ENCODE results near the gene SALL4. TPM values are rescaled to one million over a fixed set of nuclear protein-coding genes. Genes with fewer than 3 reads are reported as not detected.

Gene SALL4
- total RNA-seq, 2 donors from 2014 or later, result 0.13 to 0.35 TPM

DNA sequence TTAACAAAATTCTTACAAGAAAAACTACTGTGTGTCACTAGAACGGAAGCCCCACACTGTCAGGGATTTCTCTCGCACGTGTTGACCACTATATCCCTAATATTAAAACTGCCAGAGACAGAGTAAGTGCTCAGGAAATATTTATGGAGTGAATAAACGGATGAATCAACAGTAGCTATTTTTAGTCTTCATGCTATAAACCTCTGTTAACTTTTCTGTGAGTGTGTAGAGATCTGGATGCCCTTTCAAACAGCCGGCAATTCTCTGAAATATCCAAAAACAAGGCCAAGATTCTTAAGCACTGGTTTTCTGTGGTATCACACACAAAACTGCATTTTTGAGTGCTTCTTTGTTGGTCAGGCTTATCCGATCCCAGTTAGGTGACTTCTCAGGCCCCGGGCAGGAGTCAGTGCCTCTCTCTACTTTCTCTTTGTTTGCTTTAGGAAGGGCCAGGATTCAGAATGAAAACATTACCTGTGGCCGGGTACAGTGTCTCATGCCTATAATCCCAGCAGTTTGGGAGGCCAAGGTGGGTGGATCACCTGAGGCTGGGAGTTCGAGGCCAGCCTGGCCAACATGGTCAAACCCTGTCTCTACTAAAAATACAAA, 49.9 kb downstream of the SALL4 start:
- H3K4me1 ChIP-seq, result peaks cover 10% of the 10 kb centered on the region
- no peaks in the 10 kb centered on the region for H3K36me3 ChIP-seq
- no peak for DNase-seq
- no peaks in the 10 kb centered on the region for H3K9me3 ChIP-seq
- intact Hi-C loops (cut with DNase I), result no loop called here
- TF ChIP-seq, protein P1, sequence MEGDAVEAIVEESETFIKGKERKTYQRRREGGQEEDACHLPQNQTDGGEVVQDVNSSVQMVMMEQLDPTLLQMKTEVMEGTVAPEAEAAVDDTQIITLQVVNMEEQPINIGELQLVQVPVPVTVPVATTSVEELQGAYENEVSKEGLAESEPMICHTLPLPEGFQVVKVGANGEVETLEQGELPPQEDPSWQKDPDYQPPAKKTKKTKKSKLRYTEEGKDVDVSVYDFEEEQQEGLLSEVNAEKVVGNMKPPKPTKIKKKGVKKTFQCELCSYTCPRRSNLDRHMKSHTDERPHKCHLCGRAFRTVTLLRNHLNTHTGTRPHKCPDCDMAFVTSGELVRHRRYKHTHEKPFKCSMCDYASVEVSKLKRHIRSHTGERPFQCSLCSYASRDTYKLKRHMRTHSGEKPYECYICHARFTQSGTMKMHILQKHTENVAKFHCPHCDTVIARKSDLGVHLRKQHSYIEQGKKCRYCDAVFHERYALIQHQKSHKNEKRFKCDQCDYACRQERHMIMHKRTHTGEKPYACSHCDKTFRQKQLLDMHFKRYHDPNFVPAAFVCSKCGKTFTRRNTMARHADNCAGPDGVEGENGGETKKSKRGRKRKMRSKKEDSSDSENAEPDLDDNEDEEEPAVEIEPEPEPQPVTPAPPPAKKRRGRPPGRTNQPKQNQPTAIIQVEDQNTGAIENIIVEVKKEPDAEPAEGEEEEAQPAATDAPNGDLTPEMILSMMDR (IDR thresholded peaks at IDR 0.05), result no peak
- H3K27ac ChIP-seq, result peak overlapping the region; percentile 75
- H3K9ac ChIP-seq (ENCODE audit: low read depth in 2 of 2, low read length in 2 of 2), result peak overlapping the region in 1 of 2 donors; percentile 70
- H3K4me3 ChIP-seq, result no peak overlapping the region
- H3K27me3 ChIP-seq, result no peaks in the 10 kb centered on the region

DNA sequence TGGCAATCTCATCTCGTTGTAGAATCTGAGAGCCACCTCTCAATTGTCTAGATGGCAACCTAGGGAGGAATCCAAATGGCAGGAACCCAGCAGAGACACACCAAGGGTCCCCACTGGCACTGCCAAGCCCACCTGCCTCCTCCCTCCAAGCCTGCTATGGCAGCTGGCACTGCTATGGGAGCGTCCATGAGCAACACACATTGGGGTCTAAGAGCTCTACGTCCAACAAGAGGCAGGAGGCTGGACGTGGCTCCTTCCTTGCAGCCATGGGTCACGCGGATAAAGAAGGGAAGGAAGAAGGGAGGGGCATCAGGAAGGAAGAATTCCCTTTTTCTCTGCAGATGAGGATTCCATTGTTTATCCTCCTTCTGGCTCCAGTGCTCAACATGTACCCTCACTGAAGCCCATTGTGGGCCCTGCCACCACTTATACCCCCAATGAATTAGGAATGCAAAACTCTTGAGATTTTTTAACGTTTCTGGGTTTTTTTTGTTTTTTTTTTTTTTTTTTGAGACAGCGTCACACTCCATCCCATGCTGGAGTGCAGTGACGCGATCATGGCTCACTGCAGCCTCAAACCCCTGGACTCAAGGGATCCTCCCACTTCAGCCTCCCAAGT, 51.4 kb downstream of the SALL4 start:
- no peak for DNase-seq
- Histone ChIP-seq H3K4me1 (peaks cover 10% of the 10 kb centered on the region), H3K9ac (ENCODE audit: low read depth in 2 of 2, low read length in 2 of 2) (peak overlapping the region in 1 of 2 donors; percentile 84), H3K27me3 (no peaks in the 10 kb centered on the region), H3K27ac (peak overlapping the region; percentile 80), H3K4me3 (no peak overlapping the region), H3K36me3 (no peaks in the 10 kb centered on the region), H3K9me3 (no peaks in the 10 kb centered on the region)
- intact Hi-C loops (cut with DNase I), result no loop called here
- TF ChIP-seq, protein P1 (IDR thresholded peaks at IDR 0.05), result no peak

DNA sequence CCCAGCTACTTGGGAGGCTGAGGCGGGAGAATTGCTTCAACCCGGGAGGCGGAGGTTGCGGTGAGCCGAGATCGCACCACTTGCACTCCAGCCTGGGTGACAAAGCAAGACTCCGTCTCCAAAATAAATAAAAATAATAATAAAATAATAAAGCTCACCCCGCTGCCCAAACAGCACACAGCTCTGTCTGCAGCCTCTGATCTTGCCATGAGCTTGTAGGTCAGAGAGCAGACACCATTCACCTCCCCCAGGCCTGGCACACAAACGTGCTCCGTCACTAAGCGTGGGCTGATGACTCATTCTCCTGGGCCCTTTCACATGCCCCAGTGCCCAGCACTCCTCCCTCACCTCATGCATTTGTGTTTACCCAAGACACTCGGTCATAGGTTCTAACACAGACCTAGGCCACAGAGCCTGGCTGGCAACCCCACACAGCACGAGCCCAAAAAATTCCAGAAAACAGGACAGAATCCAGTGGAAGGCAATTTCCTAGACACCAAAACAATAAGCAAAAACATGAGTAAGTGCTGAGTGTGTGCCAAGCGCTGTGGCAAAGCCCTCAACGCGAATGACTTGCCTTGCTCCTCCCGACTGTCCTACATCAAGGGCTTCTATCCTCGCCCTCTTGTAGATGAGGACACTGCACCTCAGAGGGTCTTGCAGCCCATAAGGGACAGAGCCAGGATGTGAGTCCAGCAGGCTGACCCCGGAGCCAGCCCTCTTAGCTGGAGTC, 52.1 kb downstream of the SALL4 start:
- no peaks in the 10 kb centered on the region for H3K27me3 ChIP-seq

DNA sequence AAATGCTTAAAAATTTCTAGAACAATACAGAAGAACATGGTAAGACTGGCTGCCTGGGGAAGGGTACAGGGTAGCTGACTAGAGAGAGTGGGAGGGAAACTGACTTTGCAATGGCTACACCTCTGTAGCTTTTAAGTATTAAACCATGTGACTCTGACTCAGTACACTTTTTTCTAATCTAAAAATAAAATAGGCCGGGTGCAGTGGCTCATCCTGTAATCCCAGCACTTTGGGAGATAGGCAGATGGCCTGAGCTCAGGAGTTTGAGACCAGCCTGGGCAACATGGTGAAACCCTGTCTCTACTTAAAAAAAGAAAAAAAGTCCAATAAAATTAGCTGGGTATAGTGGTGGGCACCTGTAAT, 52.7 kb downstream of the SALL4 start:
- Histone ChIP-seq H3K36me3 (no peaks in the 10 kb centered on the region), H3K9me3 (no peaks in the 10 kb centered on the region), H3K27ac (peak overlapping the region; percentile 80), H3K9ac (ENCODE audit: low read depth in 2 of 2, low read length in 2 of 2) (peak overlapping the region in 1 of 2 donors; percentile 40), H3K4me3 (no peak overlapping the region), H3K27me3 (no peaks in the 10 kb centered on the region), H3K4me1 (peaks cover 10% of the 10 kb centered on the region)
- intact Hi-C loops (cut with DNase I), result no loop called here
- DNase-seq, result no peak
- TF ChIP-seq, protein P1 (IDR thresholded peaks at IDR 0.05), result no peak

More for the DNA sequence above, 52.1 kb downstream of the SALL4 start:
- Histone ChIP-seq H3K27ac (peak overlapping the region; percentile 80), H3K9ac (ENCODE audit: low read depth in 2 of 2, low read length in 2 of 2) (peak overlapping the region; percentile 31 to 84), H3K4me1 (peaks cover 10% of the 10 kb centered on the region), H3K9me3 (no peaks in the 10 kb centered on the region), H3K36me3 (no peaks in the 10 kb centered on the region), H3K4me3 (no peak overlapping the region)
- DNase-seq, result peak; percentile 91
- TF ChIP-seq, protein P1 (IDR thresholded peaks at IDR 0.05), result no peak
- intact Hi-C loops (cut with DNase I), result no loop called here

DNA sequence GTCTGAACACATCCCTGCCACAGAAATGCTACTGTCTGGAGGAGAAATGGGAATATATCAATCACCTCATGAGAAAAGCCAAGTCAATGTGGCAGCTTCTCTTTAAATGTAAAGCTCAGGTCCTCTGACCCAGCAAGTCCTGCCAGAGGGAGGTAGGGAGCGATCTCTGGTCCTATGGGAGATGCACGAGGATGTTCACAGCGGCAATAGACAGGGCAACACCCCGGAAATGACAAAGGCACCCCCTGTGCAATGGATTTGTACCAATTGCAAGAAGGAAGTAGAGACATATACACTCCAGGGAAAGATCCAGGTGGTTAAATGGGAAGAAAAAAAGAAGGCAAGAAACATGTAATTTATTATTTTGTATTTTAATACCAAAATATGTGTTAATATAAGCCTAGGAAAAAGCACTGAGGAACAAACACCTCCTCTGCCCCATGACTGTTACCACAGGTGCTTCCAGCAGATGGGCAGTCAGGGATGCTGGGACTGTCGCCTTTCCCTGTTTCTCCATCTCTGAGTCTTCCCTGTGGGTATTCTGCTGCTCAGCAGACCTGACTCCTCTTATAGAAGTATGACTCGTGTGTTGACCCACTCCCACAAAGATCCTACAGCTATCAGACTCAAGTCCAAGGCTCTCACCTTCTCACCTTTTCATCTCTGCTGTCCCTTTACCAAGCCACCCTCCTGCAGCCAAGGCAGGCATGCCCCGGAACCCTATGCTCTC, 55.0 kb downstream of the SALL4 start:
- H3K4me1 ChIP-seq, result peaks cover 11% of the 10 kb centered on the region
- H3K27me3 ChIP-seq, result no peaks in the 10 kb centered on the region
- DNase-seq, result no peak
- H3K9ac ChIP-seq (ENCODE audit: low read depth in 2 of 2, low read length in 2 of 2), result peak overlapping the region in 1 of 2 donors; percentile 30
- TF ChIP-seq, protein P1 (IDR thresholded peaks at IDR 0.05), result no peak
- H3K27ac ChIP-seq, result peak overlapping the region; percentile 30
- H3K4me3 ChIP-seq, result no peak overlapping the region
- H3K9me3 ChIP-seq, result no peaks in the 10 kb centered on the region
- intact Hi-C loops (cut with DNase I), result no loop called here
- no peaks in the 10 kb centered on the region for H3K36me3 ChIP-seq

Data from colonic mucosa (tissue), 4 donors.